Kidney capillary endothelial cell (primary cell): ENCODE measurements around the gene SHLD2.
"Not testable (repeated sequence)": the region's sequence is repeated elsewhere in the genome, so short reads cannot be mapped to it uniquely, and the experiment has no call there.

ENCODE experiments used
- DNase-seq: peaks from one replicate; pipeline ENCODE4 v3.0.0-alpha.2; 2018; ENCODE audit warnings: low spot score

The SHLD2 gene

GRCh38 chr10:87094373-87095235 is at the start of gene SHLD2, which contains the start of gene GLUD1:
SHLD2 (plus strand) TSS chr10:87095206; CDS start chr10:87151355, 56,149 bp downstream.
GLUD1 (minus strand) TSS chr10:87094843; CDS start chr10:87094769, 74 bp downstream.
- DNase-seq = peak; percentile 84

- DNase-seq = no peak
Observed at GRCh38 chr10:87045434-87045938, 49.5 kb upstream of the SHLD2 start.

GRCh38 chr10:87053111-87053510 is 41.9 kb upstream of the SHLD2 start:
- no peak for DNase-seq

GRCh38 chr10:87053577-87054181 is 41.3 kb upstream of the SHLD2 start:
- no peak for DNase-seq

- DNase-seq = peak; percentile 13
Observed at GRCh38 chr10:87054373-87055295, 40.4 kb upstream of the SHLD2 start.

GRCh38 chr10:87058171-87058570 is 36.8 kb upstream of the SHLD2 start:
- DNase-seq = no peak

- no peak for DNase-seq
Observed at GRCh38 chr10:87059401-87059800, 35.6 kb upstream of the SHLD2 start.

- DNase-seq = no peak
Observed at GRCh38 chr10:87060280-87060928, 34.6 kb upstream of the SHLD2 start.

- DNase-seq = no peak
Observed at GRCh38 chr10:87064651-87065050, 30.4 kb upstream of the SHLD2 start.

GRCh38 chr10:87066178-87066577 is 28.8 kb upstream of the SHLD2 start:
- no peak for DNase-seq

GRCh38 chr10:87066865-87067264 is 28.1 kb upstream of the SHLD2 start:
- no peak for DNase-seq

- no peak for DNase-seq
Observed at GRCh38 chr10:87068281-87068680, 26.7 kb upstream of the SHLD2 start.

GRCh38 chr10:87072449-87072848 is 22.6 kb upstream of the SHLD2 start:
- DNase-seq = no peak

GRCh38 chr10:87076421-87076820 is 18.6 kb upstream of the SHLD2 start:
- DNase-seq = not testable (repeated sequence)

GRCh38 chr10:87079106-87079836 is 15.7 kb upstream of the SHLD2 start:
- DNase-seq = no peak

- DNase-seq = not testable (repeated sequence)
Observed at GRCh38 chr10:87080621-87081020, 14.4 kb upstream of the SHLD2 start.

- not testable (repeated sequence) for DNase-seq
Observed at GRCh38 chr10:87081574-87081973, 13.4 kb upstream of the SHLD2 start.

- DNase-seq = not testable (repeated sequence)
Observed at GRCh38 chr10:87082219-87082618, 12.8 kb upstream of the SHLD2 start.

- not testable (repeated sequence) for DNase-seq
Observed at GRCh38 chr10:87083576-87084290, 11.3 kb upstream of the SHLD2 start.

GRCh38 chr10:87084291-87084782 is 10.7 kb upstream of the SHLD2 start:
- not testable (repeated sequence) for DNase-seq
